ENCODE data around the gene ENTREP3. TPM values are rescaled to one million over a fixed set of nuclear protein-coding genes. Genes with fewer than 3 reads are reported as not detected.

The ENTREP3 gene
- total RNA-seq, 4 donors from 2014 or later: 5.6 to 12.0 (median 7.8) TPM

DNA sequence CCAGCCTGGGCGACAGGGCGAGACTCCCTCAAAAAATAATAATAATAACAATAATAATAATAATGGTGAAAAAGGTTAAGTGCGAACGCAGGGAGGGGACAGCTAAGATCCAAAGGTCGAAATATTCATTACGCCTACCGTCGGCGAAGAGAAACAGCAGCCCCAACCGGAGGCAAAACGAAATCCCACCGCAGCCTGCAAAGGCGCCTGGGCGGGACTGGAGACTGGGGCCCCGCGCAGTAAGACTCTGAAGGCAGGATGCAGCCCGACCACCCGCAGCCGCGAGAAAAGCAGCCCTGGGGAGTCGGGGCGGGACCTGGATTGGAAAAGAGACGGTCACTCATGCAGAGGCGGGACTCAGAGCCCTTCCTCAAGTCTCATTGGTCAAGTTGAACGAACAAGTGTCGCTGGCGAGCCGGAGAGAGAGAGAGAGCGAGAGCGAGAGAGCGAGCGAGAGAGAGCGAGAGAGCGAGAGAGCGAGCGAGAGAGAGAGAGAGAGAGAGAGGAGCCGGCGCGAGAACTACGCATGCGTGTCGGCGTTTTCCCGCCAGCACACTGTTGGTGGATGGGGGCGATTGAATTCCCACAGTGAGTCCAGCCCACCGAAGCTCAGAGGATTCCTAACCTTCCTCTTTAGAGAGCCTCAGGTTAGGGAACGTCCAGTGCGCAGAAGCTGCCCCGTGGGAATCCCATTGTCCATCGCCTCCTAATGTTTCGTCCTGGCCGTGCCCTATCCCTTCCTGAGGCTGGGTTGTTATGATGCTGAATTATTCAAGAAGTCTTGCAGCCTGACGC, 10.7 kb downstream of the ENTREP3 start:
- Histone ChIP-seq H3K27ac (peak overlapping the region; percentile 80 to 92 (median 81)), H3K4me3 (replicated peaks in 1 of 3) (peak overlapping the region in 2 of 3 donors; percentile 35 to 37), H3K36me3 (peaks cover 0 to 4% of the 10 kb centered on the region in 2 donors), H3K27me3 (no peaks in the 10 kb centered on the region), H3K9me3 (no peaks in the 10 kb centered on the region), H3K4me1 (peaks cover 15 to 27% of the 10 kb centered on the region in 2 donors)
- intact Hi-C loops (cut with DNase I): loop anchor here (5.0 kb wide), 1 partner anchor 37 kb away; the partner anchor contains the start of genes MTX1 and THBS3
- WGBS, 2 donors: 0 to 1% methylated on average over 52 to 53 of the region's 53 CpGs
- DNase-seq: peak; percentile 98
- TF ChIP-seq, protein P1, sequence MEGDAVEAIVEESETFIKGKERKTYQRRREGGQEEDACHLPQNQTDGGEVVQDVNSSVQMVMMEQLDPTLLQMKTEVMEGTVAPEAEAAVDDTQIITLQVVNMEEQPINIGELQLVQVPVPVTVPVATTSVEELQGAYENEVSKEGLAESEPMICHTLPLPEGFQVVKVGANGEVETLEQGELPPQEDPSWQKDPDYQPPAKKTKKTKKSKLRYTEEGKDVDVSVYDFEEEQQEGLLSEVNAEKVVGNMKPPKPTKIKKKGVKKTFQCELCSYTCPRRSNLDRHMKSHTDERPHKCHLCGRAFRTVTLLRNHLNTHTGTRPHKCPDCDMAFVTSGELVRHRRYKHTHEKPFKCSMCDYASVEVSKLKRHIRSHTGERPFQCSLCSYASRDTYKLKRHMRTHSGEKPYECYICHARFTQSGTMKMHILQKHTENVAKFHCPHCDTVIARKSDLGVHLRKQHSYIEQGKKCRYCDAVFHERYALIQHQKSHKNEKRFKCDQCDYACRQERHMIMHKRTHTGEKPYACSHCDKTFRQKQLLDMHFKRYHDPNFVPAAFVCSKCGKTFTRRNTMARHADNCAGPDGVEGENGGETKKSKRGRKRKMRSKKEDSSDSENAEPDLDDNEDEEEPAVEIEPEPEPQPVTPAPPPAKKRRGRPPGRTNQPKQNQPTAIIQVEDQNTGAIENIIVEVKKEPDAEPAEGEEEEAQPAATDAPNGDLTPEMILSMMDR (IDR thresholded peaks at IDR 0.05): peak in 5 of 6 experiments; percentile 58 to 95 (median 89)
- peak; percentile 54 to 89 for TF ChIP-seq POLR2A (IDR thresholded peaks at IDR 0.05)

DNA sequence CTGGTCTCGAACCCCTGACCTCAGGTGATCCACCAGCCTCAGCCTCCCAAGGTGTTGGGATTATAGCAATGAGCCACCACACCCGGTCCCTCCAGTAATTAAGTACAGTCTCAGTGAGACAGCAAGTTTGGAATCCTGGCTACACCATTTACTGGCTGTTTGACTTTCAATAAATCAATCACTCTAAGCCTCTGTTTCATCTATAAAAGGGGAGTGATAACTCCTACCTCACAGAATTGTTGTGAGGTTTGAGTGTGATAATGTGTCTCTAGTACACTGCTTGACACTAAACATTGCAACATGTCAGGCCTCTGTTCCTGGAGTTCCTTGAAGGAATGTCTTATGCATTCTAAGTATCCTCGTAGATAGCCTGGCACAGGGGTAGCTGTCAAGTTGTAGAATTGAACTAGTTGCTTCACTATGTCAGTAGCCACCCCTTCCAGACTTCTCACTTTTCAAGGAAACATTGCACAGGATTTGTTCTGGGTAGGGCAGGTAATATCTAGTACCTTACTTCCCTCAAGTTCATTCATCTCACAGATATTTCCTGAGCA, 12.4 kb downstream of the ENTREP3 start:
- no peak for TF ChIP-seq POLR2A (IDR thresholded peaks at IDR 0.05)
- TF ChIP-seq, protein P1 (IDR thresholded peaks at IDR 0.05): no peak
- intact Hi-C loops (cut with DNase I): loop anchor here (5.0 kb wide), 1 partner anchor 36 kb away; the partner anchor contains the start of genes MTX1 and THBS3
- Histone ChIP-seq H3K4me1 (peaks cover 15 to 27% of the 10 kb centered on the region in 2 donors), H3K36me3 (no peaks in the 10 kb centered on the region), H3K4me3 (replicated peaks in 1 of 3) (no peak overlapping the region), H3K27ac (peak overlapping the region; percentile 72 to 92 (median 81)), H3K9me3 (no peaks in the 10 kb centered on the region), H3K27me3 (no peaks in the 10 kb centered on the region)
- WGBS, 2 donors: 80 to 87% methylated on average over 3 of the region's 3 CpGs
- no peak for DNase-seq

DNA sequence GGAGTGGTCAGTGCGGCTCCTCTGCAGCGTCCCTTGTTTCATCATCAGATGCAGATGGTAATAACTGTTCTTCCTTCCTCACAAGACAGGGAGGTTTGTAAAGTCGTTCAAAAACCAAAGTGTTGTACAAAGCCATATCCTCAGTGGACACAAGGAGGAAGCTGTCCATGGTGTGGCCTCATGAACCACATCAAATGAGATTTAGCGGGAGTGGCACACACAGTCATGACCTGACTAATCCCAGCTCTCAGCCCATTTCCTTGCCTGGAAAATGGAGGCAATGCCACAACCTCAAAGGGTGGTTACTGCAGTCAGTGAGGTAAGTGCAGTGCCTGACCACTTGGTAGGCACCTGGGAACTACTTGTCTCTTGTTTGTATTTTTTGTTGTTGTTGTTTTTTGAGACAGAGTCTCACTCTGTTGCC, 13.4 kb downstream of the ENTREP3 start:
- intact Hi-C loops (cut with DNase I): loop anchor here (5.0 kb wide), 1 partner anchor 35 kb away; the partner anchor contains the start of genes MTX1 and THBS3

DNA sequence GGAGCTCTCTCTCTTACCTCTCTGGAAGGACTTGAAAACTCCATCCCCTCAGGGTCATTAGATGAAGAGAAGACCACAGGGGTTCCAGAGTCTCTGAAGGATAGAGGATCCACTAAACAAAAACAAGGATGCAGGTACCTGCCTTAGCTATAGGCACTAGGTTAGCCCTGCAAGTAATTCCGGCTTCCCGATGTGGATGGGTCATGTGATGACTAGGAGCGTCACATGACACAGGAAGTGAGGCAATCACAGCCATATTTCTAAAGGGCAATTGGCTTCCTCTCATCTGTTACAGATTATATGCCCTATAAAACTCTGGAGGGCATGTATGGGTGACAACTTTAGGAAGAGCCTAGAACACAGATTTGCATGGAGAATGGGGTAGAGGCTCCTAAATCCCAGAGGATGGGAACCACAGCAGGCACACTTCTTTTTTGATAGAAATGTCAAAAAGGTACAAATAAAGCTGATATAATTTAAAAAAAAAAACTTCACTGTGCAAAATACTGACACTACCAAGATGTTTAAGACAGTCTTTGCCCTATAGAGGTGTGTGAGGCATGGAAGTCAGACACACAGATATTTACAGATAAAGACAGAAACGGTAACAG, 14.1 kb downstream of the ENTREP3 start:
- H3K27ac ChIP-seq: peak overlapping the region in 1 of 3 donors; percentile 15
- 17 to 18% methylated on average over 4 of the region's 4 CpGs for WGBS, 2 donors
- H3K4me1 ChIP-seq: peaks cover 15 to 27% of the 10 kb centered on the region in 2 donors

More for the DNA sequence above, 13.4 kb downstream of the ENTREP3 start:
- 72 to 77% methylated on average over 4 of the region's 4 CpGs for WGBS, 2 donors
- H3K9me3 ChIP-seq: no peaks in the 10 kb centered on the region
- no peaks in the 10 kb centered on the region for H3K27me3 ChIP-seq
- DNase-seq: no peak
- no peak for TF ChIP-seq POLR2A (IDR thresholded peaks at IDR 0.05)
- TF ChIP-seq, protein P1 (IDR thresholded peaks at IDR 0.05): no peak
- H3K4me3 ChIP-seq (replicated peaks in 1 of 3): no peak overlapping the region
- peak overlapping the region in 1 of 3 donors; percentile 72 for H3K27ac ChIP-seq
- H3K4me1 ChIP-seq: peaks cover 15 to 27% of the 10 kb centered on the region in 2 donors
- peaks cover 0 to 3% of the 10 kb centered on the region in 2 donors for H3K36me3 ChIP-seq

More for the DNA sequence above, 14.1 kb downstream of the ENTREP3 start:
- DNase-seq: peak; percentile 67 to 71
- Histone ChIP-seq H3K9me3 (no peaks in the 10 kb centered on the region), H3K27me3 (no peaks in the 10 kb centered on the region), H3K36me3 (peaks cover 4 to 5% of the 10 kb centered on the region in 2 donors), H3K4me3 (replicated peaks in 1 of 3) (no peak overlapping the region)
- TF ChIP-seq, protein P1 (IDR thresholded peaks at IDR 0.05): no peak
- no peak for TF ChIP-seq POLR2A (IDR thresholded peaks at IDR 0.05)
- intact Hi-C loops (cut with DNase I): loop anchor here (5.0 kb wide), 1 partner anchor 34 kb away; the partner anchor contains the start of genes MTX1 and THBS3

All from thyroid gland (tissue), 4 donors.